Measurements from ENCODE around the gene ELFN2. TPM values are rescaled to one million over a fixed set of nuclear protein-coding genes. Genes with fewer than 3 reads are reported as not detected.
A peak's percentile ranks its signal among the peaks of the same experiment; 100 is the strongest.

The ELFN2 gene
- total RNA-seq, 1 donor = under 0.01 TPM

DNA sequence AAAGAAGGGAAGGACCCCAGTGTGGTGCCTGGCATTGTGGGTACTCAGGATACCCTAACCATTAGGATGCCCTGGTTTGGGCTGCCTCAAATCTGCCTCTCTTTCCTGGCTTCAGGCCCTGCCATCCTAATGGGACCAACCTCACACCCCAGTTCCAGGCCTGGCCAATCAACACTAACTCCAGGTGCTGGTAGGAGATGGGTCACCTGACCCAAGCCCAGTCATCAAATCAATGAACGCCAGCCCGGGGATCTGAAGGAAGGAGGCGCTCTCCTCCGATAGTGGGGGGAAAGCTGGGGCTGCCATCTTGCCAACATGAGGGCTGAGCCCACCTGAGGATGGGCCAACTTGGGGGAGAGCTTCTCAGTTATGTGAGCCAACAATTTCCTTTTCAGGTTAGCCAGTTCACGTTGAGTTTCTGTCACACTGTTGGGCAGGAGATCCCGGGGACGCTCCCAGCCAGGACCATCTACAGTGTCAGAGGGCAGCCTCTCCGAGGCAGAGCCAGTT lies 46.2 kb upstream of the ELFN2 start:
- H3K36me3 ChIP-seq (ENCODE audit: insufficient read depth, low read length) = no peaks in the 10 kb centered on the region
- H3K27me3 ChIP-seq (ENCODE audit: insufficient read depth, low read length) = peaks cover 50% of the 10 kb centered on the region
- peaks cover 4% of the 10 kb centered on the region for H3K4me1 ChIP-seq (ENCODE audit: insufficient read depth, low read length)
- TF ChIP-seq, protein P1, sequence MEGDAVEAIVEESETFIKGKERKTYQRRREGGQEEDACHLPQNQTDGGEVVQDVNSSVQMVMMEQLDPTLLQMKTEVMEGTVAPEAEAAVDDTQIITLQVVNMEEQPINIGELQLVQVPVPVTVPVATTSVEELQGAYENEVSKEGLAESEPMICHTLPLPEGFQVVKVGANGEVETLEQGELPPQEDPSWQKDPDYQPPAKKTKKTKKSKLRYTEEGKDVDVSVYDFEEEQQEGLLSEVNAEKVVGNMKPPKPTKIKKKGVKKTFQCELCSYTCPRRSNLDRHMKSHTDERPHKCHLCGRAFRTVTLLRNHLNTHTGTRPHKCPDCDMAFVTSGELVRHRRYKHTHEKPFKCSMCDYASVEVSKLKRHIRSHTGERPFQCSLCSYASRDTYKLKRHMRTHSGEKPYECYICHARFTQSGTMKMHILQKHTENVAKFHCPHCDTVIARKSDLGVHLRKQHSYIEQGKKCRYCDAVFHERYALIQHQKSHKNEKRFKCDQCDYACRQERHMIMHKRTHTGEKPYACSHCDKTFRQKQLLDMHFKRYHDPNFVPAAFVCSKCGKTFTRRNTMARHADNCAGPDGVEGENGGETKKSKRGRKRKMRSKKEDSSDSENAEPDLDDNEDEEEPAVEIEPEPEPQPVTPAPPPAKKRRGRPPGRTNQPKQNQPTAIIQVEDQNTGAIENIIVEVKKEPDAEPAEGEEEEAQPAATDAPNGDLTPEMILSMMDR (IDR thresholded peaks at IDR 0.05; ENCODE audit: extremely low read depth, low read depth, low read length) = no peak
- H3K79me2 ChIP-seq (ENCODE audit: insufficient read depth, low read length) = no peaks in the 10 kb centered on the region
- H3K4me3 ChIP-seq (ENCODE audit: insufficient read depth, low read length) = no peak overlapping the region
- no peaks in the 10 kb centered on the region for H4K20me1 ChIP-seq (ENCODE audit: insufficient read depth, low read length)
- no peak overlapping the region for H3K4me2 ChIP-seq (ENCODE audit: insufficient read depth, low read length)
- no peak overlapping the region for H3K27ac ChIP-seq (ENCODE audit: low read depth, low read length)
- H2AFZ ChIP-seq (ENCODE audit: low read length) = no peak overlapping the region
- H3K9me3 ChIP-seq (ENCODE audit: low read depth, low read length) = no peaks in the 10 kb centered on the region
- DNase-seq (ENCODE audit: insufficient read length, low spot score, missing footprints) = peak; percentile 66

DNA sequence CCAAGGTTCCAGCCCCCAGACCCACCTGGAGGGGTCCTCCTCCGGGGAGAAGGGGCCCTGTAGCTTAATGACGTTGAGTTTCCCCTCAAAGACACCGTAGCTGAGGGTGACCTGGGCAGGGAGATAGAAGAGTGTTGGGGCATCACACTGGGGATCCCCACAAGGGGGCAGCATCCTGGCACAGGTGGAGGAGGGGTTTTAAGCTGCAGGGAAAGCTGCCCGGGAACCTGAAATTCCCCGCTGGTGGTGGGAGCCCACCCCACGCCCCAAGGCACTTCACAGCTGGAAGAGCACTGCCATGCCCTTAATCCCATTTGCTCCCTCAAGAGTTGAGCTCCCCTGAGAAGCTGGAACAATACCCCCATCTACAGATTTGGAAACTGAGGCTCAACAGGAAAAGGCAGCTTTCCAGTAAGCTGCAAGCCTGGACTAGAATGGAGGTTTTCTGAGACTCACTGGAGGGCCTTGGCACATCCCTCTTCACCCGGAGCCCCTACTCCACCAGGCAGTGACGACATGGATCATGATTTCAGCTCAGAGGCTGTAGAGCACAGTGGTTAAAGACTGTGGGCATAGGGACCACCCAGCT lies 45.2 kb upstream of the ELFN2 start:
- Histone ChIP-seq H3K9me3 (ENCODE audit: low read depth, low read length) (no peaks in the 10 kb centered on the region), H3K27me3 (ENCODE audit: insufficient read depth, low read length) (peaks cover 57% of the 10 kb centered on the region), H4K20me1 (ENCODE audit: insufficient read depth, low read length) (no peaks in the 10 kb centered on the region), H2AFZ (ENCODE audit: low read length) (no peak overlapping the region), H3K4me2 (ENCODE audit: insufficient read depth, low read length) (no peak overlapping the region), H3K36me3 (ENCODE audit: insufficient read depth, low read length) (no peaks in the 10 kb centered on the region), H3K27ac (ENCODE audit: low read depth, low read length) (no peak overlapping the region), H3K4me3 (ENCODE audit: insufficient read depth, low read length) (no peak overlapping the region), H3K4me1 (ENCODE audit: insufficient read depth, low read length) (peaks cover 4% of the 10 kb centered on the region), H3K79me2 (ENCODE audit: insufficient read depth, low read length) (no peaks in the 10 kb centered on the region)
- DNase-seq (ENCODE audit: insufficient read length, low spot score, missing footprints) = no peak
- TF ChIP-seq, protein P1 (IDR thresholded peaks at IDR 0.05; ENCODE audit: extremely low read depth, low read depth, low read length) = peak; percentile 66

DNA sequence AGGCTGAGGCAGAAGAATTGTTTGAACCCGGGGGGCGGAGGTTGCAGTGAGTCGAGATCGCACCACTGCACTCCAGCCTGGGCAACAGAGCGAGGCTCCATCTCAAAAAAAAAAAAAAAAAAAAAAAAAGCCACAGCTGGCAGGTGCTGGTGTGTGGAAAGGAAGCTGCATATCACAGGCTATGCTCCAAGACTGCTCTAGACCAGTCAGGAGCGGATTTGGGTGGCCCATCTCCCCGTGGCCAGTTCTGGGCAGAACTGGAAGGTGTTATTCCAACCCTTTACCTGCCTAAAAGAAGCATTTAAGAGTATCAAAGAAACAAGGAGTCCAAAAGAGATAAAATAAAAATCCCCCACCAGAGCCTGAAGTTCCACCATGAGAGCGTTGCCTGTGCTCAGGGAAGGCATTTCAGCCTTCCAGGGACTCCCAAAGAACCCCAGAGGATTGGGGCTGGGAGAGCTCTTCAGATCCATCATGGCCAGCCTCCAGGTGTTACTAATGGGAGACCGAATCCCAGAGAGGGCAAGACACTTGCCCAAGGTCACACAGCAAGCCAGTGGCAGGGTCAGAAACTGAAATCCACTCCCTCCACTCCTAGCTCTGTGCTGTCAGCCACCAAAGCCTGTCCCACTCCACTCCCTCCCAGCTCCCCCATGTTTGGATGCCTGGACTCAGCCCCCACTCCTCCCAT lies 44.6 kb upstream of the ELFN2 start:
- Histone ChIP-seq H3K36me3 (ENCODE audit: insufficient read depth, low read length) (no peaks in the 10 kb centered on the region), H3K79me2 (ENCODE audit: insufficient read depth, low read length) (no peaks in the 10 kb centered on the region), H3K9me3 (ENCODE audit: low read depth, low read length) (no peaks in the 10 kb centered on the region), H4K20me1 (ENCODE audit: insufficient read depth, low read length) (no peaks in the 10 kb centered on the region), H3K4me3 (ENCODE audit: insufficient read depth, low read length) (no peak overlapping the region), H3K27ac (ENCODE audit: low read depth, low read length) (no peak overlapping the region), H3K4me2 (ENCODE audit: insufficient read depth, low read length) (no peak overlapping the region), H3K27me3 (ENCODE audit: insufficient read depth, low read length) (peaks cover 64% of the 10 kb centered on the region), H2AFZ (ENCODE audit: low read length) (no peak overlapping the region), H3K4me1 (ENCODE audit: insufficient read depth, low read length) (peaks cover 4% of the 10 kb centered on the region)
- TF ChIP-seq, protein P1 (IDR thresholded peaks at IDR 0.05; ENCODE audit: extremely low read depth, low read depth, low read length) = no peak
- no peak for DNase-seq (ENCODE audit: insufficient read length, low spot score, missing footprints)

DNA sequence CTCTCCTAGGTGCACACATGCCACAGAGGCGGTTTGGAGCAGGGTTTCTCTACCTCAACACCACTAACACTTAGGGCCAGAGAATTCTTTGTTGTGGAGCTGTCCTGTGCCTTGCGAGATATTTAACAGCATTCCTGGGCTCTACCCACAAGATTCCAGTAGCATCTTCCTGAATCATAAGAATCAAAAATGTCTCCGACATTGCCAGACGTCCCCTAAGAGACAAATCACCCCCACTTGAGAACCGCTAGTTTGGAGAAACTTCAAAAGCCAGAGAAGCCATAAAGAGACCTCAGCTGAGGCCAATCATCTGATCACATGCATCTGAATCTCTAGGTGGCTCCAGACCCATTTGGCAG lies 42.8 kb upstream of the ELFN2 start:
- no peaks in the 10 kb centered on the region for H3K9me3 ChIP-seq (ENCODE audit: low read depth, low read length)
- TF ChIP-seq, protein P1 (IDR thresholded peaks at IDR 0.05; ENCODE audit: extremely low read depth, low read depth, low read length) = no peak
- H3K4me3 ChIP-seq (ENCODE audit: insufficient read depth, low read length) = no peak overlapping the region
- H3K79me2 ChIP-seq (ENCODE audit: insufficient read depth, low read length) = no peaks in the 10 kb centered on the region
- H3K27ac ChIP-seq (ENCODE audit: low read depth, low read length) = no peak overlapping the region
- no peak for DNase-seq (ENCODE audit: insufficient read length, low spot score, missing footprints)
- no peak overlapping the region for H2AFZ ChIP-seq (ENCODE audit: low read length)
- peaks cover 4% of the 10 kb centered on the region for H3K4me1 ChIP-seq (ENCODE audit: insufficient read depth, low read length)
- no peaks in the 10 kb centered on the region for H3K36me3 ChIP-seq (ENCODE audit: insufficient read depth, low read length)
- H4K20me1 ChIP-seq (ENCODE audit: insufficient read depth, low read length) = no peaks in the 10 kb centered on the region
- H3K27me3 ChIP-seq (ENCODE audit: insufficient read depth, low read length) = peaks cover 73% of the 10 kb centered on the region
- H3K4me2 ChIP-seq (ENCODE audit: insufficient read depth, low read length) = no peak overlapping the region
